ENCODE data around the gene KRT13.

The KRT13 gene

GRCh38 chr17:41537614-41537954 is 32.2 kb upstream of the KRT13 start:
- DNase-seq (ENCODE audit: low spot score) = no peak

DNA sequence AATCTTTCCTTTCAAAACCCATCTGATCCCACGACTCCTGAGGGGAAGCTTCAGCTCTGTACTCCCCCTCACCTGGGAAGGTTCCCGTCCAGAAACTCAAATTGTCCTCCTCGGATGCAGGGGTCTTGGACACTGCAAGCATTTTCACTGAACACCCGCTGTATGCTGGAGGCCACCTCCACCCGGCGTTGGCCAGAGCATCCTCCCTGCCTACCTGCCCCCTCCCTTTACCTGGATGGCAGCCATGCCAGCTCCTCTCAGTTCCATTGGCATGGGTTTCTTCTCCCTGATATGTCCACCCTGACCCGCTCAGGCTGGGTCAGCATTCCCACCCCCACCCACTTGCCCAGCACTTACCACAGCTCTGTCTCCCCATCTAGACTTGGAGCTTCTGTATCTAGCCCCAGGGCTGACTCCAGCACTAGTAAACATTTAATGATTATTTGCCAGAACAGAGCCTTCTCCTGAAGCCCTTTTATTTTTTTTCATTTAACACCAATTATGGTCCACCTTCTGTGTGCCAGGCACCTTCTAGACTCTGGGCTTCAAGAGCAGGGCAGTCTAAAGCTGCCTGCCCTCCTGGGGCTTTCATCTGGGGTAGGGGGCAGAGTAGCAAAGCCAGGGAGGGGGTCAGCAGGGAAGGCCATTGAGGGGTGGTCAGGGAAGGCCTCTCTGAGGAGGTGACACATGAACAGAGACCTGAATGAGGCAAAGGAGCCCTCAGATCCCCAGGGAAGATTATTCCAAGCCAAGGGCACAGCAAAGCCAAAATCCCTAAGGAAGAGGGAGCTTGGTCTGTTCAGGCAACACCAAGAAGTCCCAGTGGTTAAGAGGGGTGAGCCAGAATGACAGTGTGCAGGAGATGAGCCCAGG is 31.6 kb upstream of the KRT13 start:
- DNase-seq (ENCODE audit: low spot score) = no peak

DNA sequence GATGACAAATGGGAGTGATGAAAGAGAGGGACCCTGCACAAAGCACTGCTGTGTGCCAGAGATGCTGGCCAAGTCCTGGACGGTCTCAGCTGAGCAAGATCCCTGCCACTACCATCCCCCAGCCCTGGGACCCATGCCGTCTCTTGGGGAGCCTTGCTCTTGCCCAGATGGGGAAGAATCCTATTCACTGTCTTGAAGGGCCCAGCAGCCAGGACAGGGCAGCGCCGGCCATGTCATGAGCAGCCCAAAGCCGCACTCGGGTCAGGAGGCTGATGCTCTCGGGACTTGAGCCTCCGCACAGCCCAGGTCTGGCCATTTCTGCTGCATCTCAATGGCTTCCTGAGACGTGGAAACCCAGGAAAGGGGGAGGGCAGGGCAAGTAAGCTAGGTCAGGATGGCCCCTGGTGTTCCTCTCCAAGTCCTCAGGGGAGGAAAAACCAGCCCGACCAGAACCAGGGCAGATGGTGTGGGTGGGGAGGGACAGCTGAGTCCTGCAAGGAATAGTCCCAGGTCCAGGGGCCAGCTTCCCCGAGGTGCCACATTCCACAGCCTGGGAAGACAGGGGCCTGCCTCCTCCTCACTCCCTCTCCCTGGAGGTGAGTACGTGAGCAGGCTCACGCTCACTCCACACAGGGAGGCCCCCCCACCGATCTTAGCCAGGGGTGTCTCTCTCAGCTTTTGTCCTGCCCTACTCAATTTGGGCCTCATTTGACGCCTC is 30.5 kb upstream of the KRT13 start:
- DNase-seq (ENCODE audit: low spot score) = no peak

DNA sequence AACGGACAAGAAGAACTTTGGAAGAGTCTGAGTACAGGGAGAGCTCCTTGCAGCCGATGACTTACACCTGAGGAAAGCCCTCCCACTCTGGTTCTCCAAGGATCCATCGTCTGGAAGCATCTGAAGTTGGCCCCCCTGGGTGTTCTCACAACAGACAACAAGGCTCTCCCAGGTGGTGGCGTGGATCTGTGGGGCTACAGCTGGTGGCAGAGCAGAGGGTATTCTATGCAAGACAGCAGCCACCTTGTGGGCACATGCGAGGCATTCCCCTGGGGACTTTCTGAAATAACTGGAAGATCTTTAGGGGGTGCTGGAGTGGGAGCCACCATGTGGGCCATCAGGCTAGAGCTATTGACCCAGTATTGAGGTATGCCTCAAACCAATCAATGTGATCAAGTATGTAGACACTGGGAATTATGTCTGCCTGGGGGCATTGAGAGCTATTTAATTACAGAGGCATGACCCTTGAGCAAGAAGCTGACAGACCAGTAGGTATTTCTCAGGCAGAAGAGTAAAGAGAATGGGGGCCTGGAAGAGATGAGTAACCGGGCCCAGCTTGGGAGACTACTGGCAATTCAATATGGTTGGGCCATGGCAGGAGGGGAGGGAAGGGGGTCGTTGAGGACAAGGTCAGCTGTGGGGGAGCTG is 29.6 kb upstream of the KRT13 start:
- DNase-seq (ENCODE audit: low spot score) = no peak

GRCh38 chr17:41533613-41534012 is 28.2 kb upstream of the KRT13 start:
- no peak for DNase-seq (ENCODE audit: low spot score)

DNA sequence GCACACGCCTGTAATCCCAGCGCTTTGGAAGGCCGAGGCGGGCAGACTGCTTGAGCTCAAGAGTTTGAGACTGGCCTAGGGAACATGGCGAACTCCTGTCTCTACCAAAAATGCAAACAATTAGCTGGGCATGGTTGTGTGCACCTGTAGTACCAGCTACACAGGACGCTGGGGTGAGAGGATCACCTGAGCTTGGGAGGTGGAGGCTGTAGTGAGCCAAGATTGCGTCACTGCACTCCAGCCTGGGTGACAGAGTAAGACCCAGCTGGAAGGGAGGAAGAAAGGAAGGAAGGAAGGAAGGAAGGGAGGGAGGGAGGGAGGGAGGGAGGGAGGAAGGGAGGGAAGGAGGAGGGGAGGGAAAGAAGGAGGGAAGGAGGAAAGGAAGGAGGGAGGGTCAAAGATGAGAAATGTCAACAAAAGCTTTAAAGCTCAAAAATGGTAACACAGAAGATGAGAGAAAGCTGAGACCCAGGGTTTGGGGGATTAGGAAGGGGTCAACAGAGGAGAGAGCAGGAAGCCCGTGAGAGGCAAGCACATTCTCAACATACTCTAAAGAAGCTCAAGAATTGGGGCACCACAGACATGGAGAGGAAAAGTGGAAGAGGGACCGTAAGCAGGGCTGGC is 27.6 kb upstream of the KRT13 start:
- no peak for DNase-seq (ENCODE audit: low spot score)

GRCh38 chr17:41531993-41532392 is 26.6 kb upstream of the KRT13 start:
- no peak for DNase-seq (ENCODE audit: low spot score)

GRCh38 chr17:41530062-41531048 is 24.9 kb upstream of the KRT13 start:
- no peak for DNase-seq (ENCODE audit: low spot score)

GRCh38 chr17:41529491-41529915 is 24.1 kb upstream of the KRT13 start:
- no peak for DNase-seq (ENCODE audit: low spot score)

GRCh38 chr17:41528959-41529353 is 23.5 kb upstream of the KRT13 start:
- no peak for DNase-seq (ENCODE audit: low spot score)

DNA sequence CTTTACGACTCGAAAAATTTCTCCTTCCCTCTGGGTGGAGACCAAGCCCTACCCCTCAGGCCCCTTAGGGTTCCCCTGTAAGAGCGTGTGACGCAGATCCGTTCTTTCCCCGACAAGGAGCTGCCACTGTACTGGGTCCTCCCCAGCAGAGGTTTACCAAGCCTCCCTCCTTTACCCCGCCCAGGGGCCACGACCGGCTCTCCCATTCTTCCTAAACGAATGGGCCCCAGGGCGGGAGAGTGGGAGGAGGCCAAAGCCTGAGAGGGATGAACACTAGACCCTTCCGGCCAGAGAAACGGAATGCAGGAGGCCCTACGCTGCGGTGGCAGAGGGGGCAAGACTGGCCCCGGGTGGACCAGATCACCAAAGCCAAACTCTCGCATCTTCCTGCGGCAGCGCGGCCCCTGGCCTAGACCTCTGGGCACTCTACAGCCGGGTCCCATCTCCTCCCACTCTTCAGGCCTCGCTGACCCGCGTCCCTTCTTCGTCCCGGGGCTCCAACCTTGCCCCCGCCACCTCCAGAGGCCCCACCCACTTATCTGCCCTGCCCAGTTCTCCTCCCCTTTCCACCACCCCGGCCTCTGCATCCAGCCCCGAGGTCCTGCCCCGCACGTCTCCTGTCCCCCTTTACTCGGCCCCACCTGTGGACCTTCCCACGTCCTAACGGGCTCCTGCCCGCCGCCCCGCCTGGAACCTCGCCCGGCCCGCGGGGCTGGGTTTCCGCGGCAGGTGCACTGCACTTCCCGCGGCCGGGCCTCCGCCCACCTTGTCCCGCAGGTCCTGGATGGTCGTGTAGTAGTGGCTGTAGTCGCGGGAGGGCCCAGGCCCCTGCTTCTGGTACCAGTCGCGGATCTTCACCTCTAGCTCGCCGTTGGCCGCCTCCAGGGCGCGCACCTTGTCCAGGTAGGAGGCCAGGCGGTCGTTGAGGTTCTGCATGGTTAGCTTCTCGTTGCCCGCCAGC is 21.9 kb upstream of the KRT13 start:
- no peak for DNase-seq (ENCODE audit: low spot score)

- no peak for DNase-seq (ENCODE audit: low spot score)
Observed at GRCh38 chr17:41524261-41524660, 18.8 kb upstream of the KRT13 start.

GRCh38 chr17:41523787-41524186 is 18.4 kb upstream of the KRT13 start:
- DNase-seq (ENCODE audit: low spot score) = no peak

DNA sequence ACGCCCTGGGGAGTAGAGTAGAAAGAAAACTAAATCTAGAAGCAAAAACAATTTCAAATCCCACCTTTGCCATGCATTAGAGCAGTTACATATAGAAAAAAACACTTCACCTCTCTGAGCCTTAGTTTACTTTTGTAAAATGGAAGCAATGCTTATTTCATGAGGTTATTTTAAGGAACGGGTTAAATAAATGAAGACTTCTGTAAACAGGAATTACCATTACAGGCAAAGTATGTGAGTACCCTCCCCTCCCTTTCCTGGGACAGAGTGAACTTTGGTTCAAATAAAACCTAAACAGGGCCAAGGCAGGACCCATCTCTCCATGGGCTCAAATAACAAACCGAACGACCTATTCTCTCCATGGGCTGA is 17.8 kb upstream of the KRT13 start:
- DNase-seq (ENCODE audit: low spot score) = no peak

DNA sequence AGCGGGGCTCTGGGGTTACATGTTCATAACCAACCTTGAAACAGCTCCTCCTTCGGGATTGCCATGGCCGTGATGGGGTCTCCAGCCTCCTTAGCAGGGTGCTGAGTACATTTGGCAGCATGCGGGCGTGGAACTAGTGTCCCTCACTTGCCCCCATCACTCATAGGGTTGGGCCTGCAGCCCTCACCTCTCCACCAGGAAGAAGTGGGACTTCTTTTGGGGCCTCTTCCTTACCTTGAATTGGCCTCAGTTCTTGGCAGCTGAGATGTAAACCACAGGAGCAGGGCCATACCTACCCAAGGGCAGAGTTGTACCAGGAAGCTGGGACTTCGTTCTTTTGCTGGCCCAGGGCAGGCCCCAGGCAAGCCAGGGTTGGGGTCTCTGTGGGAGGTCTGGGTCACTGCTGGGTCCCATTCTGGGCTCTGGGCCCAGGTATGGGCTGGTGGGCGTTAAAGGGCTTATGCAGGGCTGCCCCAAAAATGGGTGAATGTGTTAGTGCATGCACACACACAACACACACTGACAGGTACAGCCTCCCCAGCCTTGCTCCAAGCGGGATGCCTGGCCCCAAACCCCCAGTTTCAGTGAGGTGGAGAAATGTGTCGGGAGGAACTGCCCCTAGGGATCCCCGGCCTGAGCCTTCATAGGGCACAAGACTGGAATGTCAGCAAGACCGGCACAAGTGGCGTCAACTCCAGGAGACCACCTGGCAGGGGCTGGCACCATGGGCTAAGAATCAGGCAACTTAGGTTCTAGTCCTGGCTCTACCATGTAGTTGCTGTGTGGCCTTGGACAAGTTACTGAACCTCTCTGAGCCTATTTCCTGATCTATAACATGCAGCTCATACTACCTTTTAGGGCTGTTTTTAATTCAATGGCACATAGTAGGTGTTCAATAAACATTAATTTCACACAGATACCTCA is 17.2 kb upstream of the KRT13 start:
- no peak for DNase-seq (ENCODE audit: low spot score)

- no peak for DNase-seq (ENCODE audit: low spot score)
Observed at GRCh38 chr17:41521574-41522261, 16.3 kb upstream of the KRT13 start.

GRCh38 chr17:41520821-41521521 is 15.6 kb upstream of the KRT13 start:
- DNase-seq (ENCODE audit: low spot score) = no peak

All from D341Med (cell line).